Stomach (tissue), 4 donors: ENCODE data around the gene SNX9.
"Not testable (repeated sequence)": the region's sequence is repeated elsewhere in the genome, so short reads cannot be mapped to it uniquely, and the experiment has no call there.

Source experiments
- CTCF ChIP-seq, 7 experiments: fragments of 450-650 bp in 4 of 7; fragments of 200-600 bp in 3 of 7; sonication (generic) in 3 of 7; IDR thresholded peaks; one replicate each; pipeline ENCODE4 v1.5.1; 2016 to 2019; ENCODE audit warnings: antibody characterized with exemption in 7 of 7, control low read depth in 2 of 7, mild to moderate bottlenecking in 1 of 7
- POLR2A ChIP-seq, 4 donors: fragments of 450-650 bp; IDR thresholded peaks; one replicate each; pipeline ENCODE4 v1.6.1; 2016; ENCODE audit warnings: antibody characterized with exemption in 4 of 4, control low read depth in 2 of 4, mild to moderate bottlenecking in 1 of 4, moderate library complexity in 1 of 4
- POLR2AphosphoS5 ChIP-seq, 3 donors: sonication (generic); formaldehyde crosslinking; IDR thresholded peaks; one replicate each; pipeline ENCODE4 v1.6.1; 2016; ENCODE audit warnings: antibody characterized with exemption in 3 of 3

GRCh38 chr6:157940375-157941036, 117.5 kb downstream of the SNX9 start:
- not testable (repeated sequence) for TF ChIP-seq CTCF, POLR2A, POLR2AphosphoS5 (IDR thresholded peaks at IDR 0.05)
